Esophagus muscularis mucosa (tissue), 4 donors: ENCODE results near the gene GNA12. TPM values are rescaled to one million over a fixed set of nuclear protein-coding genes. Genes with fewer than 3 reads are reported as not detected.

Experiments used
- DNase-seq: peaks from one replicate; pipeline ENCODE4 v3.0.0-alpha.2; 2017; ENCODE audit errors: extremely low spot score
- H3K27ac ChIP-seq, 4 donors: fragments of 200-600 bp; sonication (generic); replicated peaks in 1 of 4; 1 replicate in 3 of 4; 2 replicates in 1 of 4; pipeline ENCODE4 v1.5.1; 2016 to 2019; ENCODE audit warnings: mild to moderate bottlenecking in 1 of 4
- H3K27me3 ChIP-seq, 4 donors: fragments of 200-600 bp; sonication (generic); one replicate each; pipeline versions ENCODE4 v1.5.1 to v1.6.0; 2016 to 2019
- H3K36me3 ChIP-seq, 4 donors: fragments of 200-600 bp; sonication (generic); one replicate each; pipeline ENCODE4 v1.5.1; 2016 to 2019
- H3K4me1 ChIP-seq, 4 donors: fragments of 200-600 bp; sonication (generic); one replicate each; pipeline ENCODE4 v1.5.1; 2016 to 2019
- H3K4me3 ChIP-seq, 4 donors: fragments of 200-600 bp; sonication (generic); 1 replicate in 2 of 4; 2 replicates in 2 of 4; pipeline ENCODE4 v1.5.1; 2016 to 2019; ENCODE audit warnings: mild to moderate bottlenecking in 4 of 4, moderate library complexity in 1 of 4
- H3K9me3 ChIP-seq, 4 donors: fragments of 200-600 bp; sonication (generic); 1 replicate in 3 of 4; 2 replicates in 1 of 4; pipeline ENCODE4 v1.5.1; 2016 to 2019
- EP300 ChIP-seq: sonication (generic); formaldehyde crosslinking; IDR thresholded peaks from one replicate; pipeline ENCODE4 v1.6.1; 2017; ENCODE audit warnings: antibody characterized with exemption
- POLR2A ChIP-seq: fragments of 450-650 bp; IDR thresholded peaks from one replicate; pipeline ENCODE4 v1.6.1; 2017; ENCODE audit warnings: antibody characterized with exemption, moderate library complexity, mild to moderate bottlenecking, low read depth
- POLR2AphosphoS5 ChIP-seq, 2 donors: sonication (generic); formaldehyde crosslinking; IDR thresholded peaks; one replicate each; pipeline ENCODE4 v1.6.1; 2017; ENCODE audit warnings: antibody characterized with exemption in 2 of 2
- WGBS: methylation state at CpG from one replicate; pipeline ENCODE4 v1.1.5; 2018; 5-methylcytosine and 5-hydroxymethylcytosine counted together
- intact Hi-C: fragments of 100-400 bp; cut with DNase I; formaldehyde crosslinking; loops from one replicate; pipeline ENCODE4 v1.15.1; 2023
- total RNA-seq, 4 donors: library from RNA; depleted of rRNA; stranded (reverse); fragments of >200 nt; gene quantifications; one replicate each; pipeline versions ENCODE4 v1.1.0 to v1.2.1, GENCODE V29; 2016
- TF ChIP-seq, protein P1 (sequence below), 3 experiments: fragments of 200-600 bp in 2 of 3; fragments of 450-650 bp in 1 of 3; sonication (generic) in 2 of 3; IDR thresholded peaks; one replicate each; pipeline ENCODE4 v1.5.1; 2017 to 2019; ENCODE audit warnings: antibody characterized with exemption in 3 of 3, mild to moderate bottlenecking in 2 of 3, moderate library complexity in 1 of 3

Gene GNA12
- total RNA-seq, 4 donors from 2014 or later: 25.3 to 61.8 (median 38.9) TPM

DNA sequence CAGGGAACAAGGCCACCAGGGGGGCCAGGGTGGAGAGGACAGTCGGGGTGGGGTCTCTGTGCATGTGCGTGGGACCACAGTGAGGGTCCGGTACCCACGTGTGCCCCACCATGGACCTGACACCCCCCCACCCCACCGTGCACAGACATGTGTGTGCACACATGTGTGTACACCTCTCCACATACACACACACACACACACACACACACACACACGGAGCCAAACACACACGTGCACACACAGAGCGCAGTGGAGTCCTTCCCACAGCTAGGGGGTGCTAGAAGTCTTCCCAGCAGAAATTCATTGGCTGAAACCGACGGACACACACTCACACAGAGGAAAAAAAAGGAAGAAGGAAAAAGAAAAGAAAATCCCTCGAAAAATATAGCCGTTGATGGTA, 42.8 kb upstream of the GNA12 start:
- H3K27me3 ChIP-seq: peaks cover 0 to 28% (median 0%) of the 10 kb centered on the region in 4 donors
- no peak overlapping the region for H3K27ac ChIP-seq
- no peak for DNase-seq
- no peaks in the 10 kb centered on the region for H3K36me3 ChIP-seq
- H3K4me1 ChIP-seq: no peaks in the 10 kb centered on the region
- H3K9me3 ChIP-seq: no peaks in the 10 kb centered on the region
- WGBS: 10% methylated on average over 7 of the region's 12 CpGs
- intact Hi-C loops: no loop called here
- no peak for TF ChIP-seq EP300
- TF ChIP-seq, protein P1, sequence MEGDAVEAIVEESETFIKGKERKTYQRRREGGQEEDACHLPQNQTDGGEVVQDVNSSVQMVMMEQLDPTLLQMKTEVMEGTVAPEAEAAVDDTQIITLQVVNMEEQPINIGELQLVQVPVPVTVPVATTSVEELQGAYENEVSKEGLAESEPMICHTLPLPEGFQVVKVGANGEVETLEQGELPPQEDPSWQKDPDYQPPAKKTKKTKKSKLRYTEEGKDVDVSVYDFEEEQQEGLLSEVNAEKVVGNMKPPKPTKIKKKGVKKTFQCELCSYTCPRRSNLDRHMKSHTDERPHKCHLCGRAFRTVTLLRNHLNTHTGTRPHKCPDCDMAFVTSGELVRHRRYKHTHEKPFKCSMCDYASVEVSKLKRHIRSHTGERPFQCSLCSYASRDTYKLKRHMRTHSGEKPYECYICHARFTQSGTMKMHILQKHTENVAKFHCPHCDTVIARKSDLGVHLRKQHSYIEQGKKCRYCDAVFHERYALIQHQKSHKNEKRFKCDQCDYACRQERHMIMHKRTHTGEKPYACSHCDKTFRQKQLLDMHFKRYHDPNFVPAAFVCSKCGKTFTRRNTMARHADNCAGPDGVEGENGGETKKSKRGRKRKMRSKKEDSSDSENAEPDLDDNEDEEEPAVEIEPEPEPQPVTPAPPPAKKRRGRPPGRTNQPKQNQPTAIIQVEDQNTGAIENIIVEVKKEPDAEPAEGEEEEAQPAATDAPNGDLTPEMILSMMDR (IDR thresholded peaks at IDR 0.05): peak; percentile 39 to 57 (median 52)
- no peak overlapping the region for H3K4me3 ChIP-seq

DNA sequence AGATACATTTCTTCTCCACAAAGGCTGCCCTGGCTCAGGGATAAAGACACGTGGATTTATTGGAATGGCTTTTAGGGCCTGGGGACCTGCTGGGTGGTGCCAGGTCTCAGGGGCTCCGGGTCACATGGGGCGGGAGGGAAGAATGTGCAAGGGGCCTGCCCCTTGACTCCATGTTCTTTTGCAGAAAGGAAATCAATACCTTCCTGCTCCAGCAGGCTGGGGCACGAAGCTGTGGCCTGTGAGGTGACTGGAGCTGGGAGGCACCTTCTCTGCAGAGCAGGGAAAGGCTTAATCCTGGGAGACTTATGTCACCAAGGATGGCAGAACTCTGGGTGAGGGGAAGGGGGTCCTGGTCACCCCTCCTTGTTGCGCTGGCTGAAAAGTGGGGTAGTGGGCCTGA, 42.3 kb upstream of the GNA12 start:
- Histone ChIP-seq H3K27me3 (peaks cover 0 to 25% (median 0%) of the 10 kb centered on the region in 4 donors), H3K9me3 (no peaks in the 10 kb centered on the region), H3K36me3 (no peaks in the 10 kb centered on the region), H3K27ac (no peak overlapping the region), H3K4me3 (no peak overlapping the region), H3K4me1 (no peaks in the 10 kb centered on the region)
- 68% methylated on average over 5 of the region's 5 CpGs for WGBS
- intact Hi-C loops: no loop called here
- TF ChIP-seq, protein P1 (IDR thresholded peaks at IDR 0.05): no peak
- TF ChIP-seq EP300 (no peak), POLR2AphosphoS5 (IDR thresholded peaks at IDR 0.05) (no peak), POLR2A (no peak)
- no peak for DNase-seq

DNA sequence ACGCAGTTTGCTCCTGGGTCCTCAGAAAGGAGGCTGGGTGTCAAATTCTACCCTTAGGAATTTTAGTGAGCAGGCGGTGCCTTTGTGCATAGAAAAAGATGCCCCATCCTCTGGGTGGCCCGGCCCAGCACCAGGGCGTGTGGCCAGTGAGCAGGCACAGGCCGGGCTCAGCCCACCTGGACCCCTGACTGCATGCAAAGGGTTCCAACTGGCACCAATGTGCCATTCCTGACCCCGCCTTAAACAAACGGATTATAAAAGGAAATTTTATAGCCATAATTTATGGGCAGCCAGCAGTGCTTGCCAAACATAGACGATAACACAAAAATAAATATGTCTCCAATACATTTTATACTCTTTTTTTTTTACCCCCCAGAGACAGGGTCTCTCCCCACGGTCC, 40.1 kb upstream of the GNA12 start:
- Histone ChIP-seq H3K36me3 (no peaks in the 10 kb centered on the region), H3K27me3 (peaks cover 0 to 25% (median 0%) of the 10 kb centered on the region in 4 donors), H3K4me3 (no peak overlapping the region), H3K27ac (no peak overlapping the region), H3K9me3 (no peaks in the 10 kb centered on the region), H3K4me1 (no peaks in the 10 kb centered on the region)
- no peak for DNase-seq
- 71% methylated on average over 9 of the region's 9 CpGs for WGBS
- intact Hi-C loops: no loop called here
- TF ChIP-seq, protein P1 (IDR thresholded peaks at IDR 0.05): no peak
- no peak for TF ChIP-seq EP300
- TF ChIP-seq POLR2A: no peak
- TF ChIP-seq POLR2AphosphoS5 (IDR thresholded peaks at IDR 0.05): no peak

DNA sequence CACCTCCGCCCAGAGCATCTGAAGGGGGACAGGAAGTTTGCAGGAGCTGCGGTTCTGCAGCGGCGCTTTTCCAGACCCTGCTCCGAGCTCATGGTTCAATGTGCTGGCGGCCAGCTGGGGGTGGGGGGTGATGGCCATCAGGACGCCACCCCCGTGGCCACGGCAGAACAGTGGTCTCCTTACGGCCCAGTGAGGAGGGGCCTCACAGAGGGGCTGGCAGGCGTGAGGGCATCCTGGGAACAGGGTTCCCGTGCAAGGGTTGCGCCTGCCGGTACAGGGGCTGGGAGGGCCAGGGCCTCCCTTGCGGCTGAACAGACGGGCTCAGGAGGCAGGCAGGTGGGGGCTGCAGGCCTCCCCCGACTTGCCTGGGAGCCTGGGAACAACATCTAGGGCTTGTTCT, 39.0 kb upstream of the GNA12 start:
- Histone ChIP-seq H3K9me3 (no peaks in the 10 kb centered on the region), H3K36me3 (no peaks in the 10 kb centered on the region), H3K4me1 (no peaks in the 10 kb centered on the region), H3K4me3 (no peak overlapping the region), H3K27ac (no peak overlapping the region), H3K27me3 (peaks cover 0 to 25% (median 0%) of the 10 kb centered on the region in 4 donors)
- TF ChIP-seq POLR2AphosphoS5 (IDR thresholded peaks at IDR 0.05): no peak
- no peak for TF ChIP-seq EP300
- no peak for TF ChIP-seq POLR2A
- TF ChIP-seq, protein P1 (IDR thresholded peaks at IDR 0.05): no peak
- intact Hi-C loops: no loop called here
- 83% methylated on average over 6 of the region's 17 CpGs for WGBS
- DNase-seq: no peak

DNA sequence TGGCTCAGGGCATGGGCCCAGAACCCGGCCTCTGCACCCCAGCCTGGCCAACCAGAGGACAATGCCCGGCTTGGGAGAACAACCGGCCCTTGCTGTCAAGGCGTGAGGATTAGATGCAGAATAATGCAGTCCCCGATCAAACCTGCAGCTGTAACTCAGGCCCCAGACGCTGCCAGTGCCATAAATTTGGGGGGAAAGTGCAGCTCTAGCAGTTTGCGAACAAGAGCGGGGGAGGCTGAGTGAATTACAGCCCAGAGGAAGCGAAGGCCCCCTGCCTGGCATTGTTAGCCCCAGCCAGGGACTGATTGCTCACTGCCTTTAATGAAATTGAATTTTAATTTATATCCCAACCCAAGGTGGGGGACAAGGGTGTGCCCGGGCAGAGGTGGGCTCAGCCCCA, 38.0 kb upstream of the GNA12 start:
- Histone ChIP-seq H3K27me3 (peaks cover 0 to 25% (median 0%) of the 10 kb centered on the region in 4 donors), H3K9me3 (no peaks in the 10 kb centered on the region), H3K4me1 (no peaks in the 10 kb centered on the region), H3K36me3 (no peaks in the 10 kb centered on the region), H3K4me3 (no peak overlapping the region), H3K27ac (no peak overlapping the region)
- DNase-seq: no peak
- TF ChIP-seq, protein P1 (IDR thresholded peaks at IDR 0.05): no peak
- TF ChIP-seq POLR2AphosphoS5 (IDR thresholded peaks at IDR 0.05): no peak
- no peak for TF ChIP-seq POLR2A
- WGBS: 85% methylated on average over 8 of the region's 10 CpGs
- intact Hi-C loops: no loop called here
